GM12878 (cell line): ENCODE results near the gene MYLIP. TPM values are rescaled to one million over a fixed set of nuclear protein-coding genes. Genes with fewer than 3 reads are reported as not detected.

Experiments
- ATAC-seq: fragments of 200-7000 bp; cut with Tn5 transposase; 3 replicates; pipeline ENCODE4 v1.9.1; 2020; ENCODE audit warnings: mild to moderate bottlenecking, moderate library complexity
- BruUV-seq: library from RNA; stranded (reverse); fragments of 400-500 nt; replicated peaks from 2 replicates; lab custom pipeline; 2021; lab: Mats Ljungman, UMichigan
- CTCF ChIA-PET: fragments of 300-600 bp; sonication (Branson Sonifier 250); formaldehyde crosslinking; extraction: SDS; loops from one replicate; lab custom pipeline; 2021; ENCODE audit warnings: inconsistent platforms; lab: Yijun Ruan, JAX
- POLR2A ChIA-PET: fragments of 350-600 bp; formaldehyde crosslinking; extraction: SDS; loops from one replicate; lab custom pipeline; 2021; ENCODE audit warnings: inconsistent platforms; lab: Charles Lee
- RAD21 ChIA-PET: fragments of 300-600 bp; sonication (Branson Sonifier 250); formaldehyde crosslinking; loops from one replicate; lab custom pipeline; 2023; ENCODE audit warnings: antibody characterized with exemption; ENCODE audit not compliant: unreplicated experiment; lab: Charles Lee
- SMC1A ChIA-PET: fragments of 300-600 bp; sonication (Branson Sonifier 250); formaldehyde crosslinking; loops from one replicate; lab custom pipeline; 2023; ENCODE audit not compliant: unreplicated experiment, uncharacterized antibody; lab: Charles Lee
- DNase-seq: peaks from one replicate; pipeline ENCODE4 v3.0.0-alpha.2; 2011; ENCODE audit warnings: low read depth, low spot score
- FAIRE-seq: peaks from 3 replicates; lab custom pipeline; 2011; peaks lifted over from hg19 to GRCh38; lab: Jason Lieb, UNC
- H2AFZ ChIP-seq: 2 replicates; pipeline ENCODE4 v1.6.0; 2011; ENCODE audit warnings: low read depth, low read length, control low read depth; ENCODE audit not compliant: control insufficient read depth
- H3K27ac ChIP-seq: 2 replicates; pipeline ENCODE4 v1.5.1; 2011; ENCODE audit warnings: control low read depth; ENCODE audit not compliant: control insufficient read depth, insufficient read depth
- H3K27me3 ChIP-seq, 2 experiments: replicated peaks in 1 of 2; 2 replicates each; pipeline versions ENCODE4 v1.6.0 to v1.6.1; 2011; ENCODE audit warnings: low read length in 1 of 2; ENCODE audit not compliant: control insufficient read depth in 2 of 2, insufficient read depth in 2 of 2
- H3K36me3 ChIP-seq, 2 experiments: 2 replicates each; pipeline ENCODE4 v1.5.1; 2011; ENCODE audit warnings: low read length in 1 of 2; ENCODE audit not compliant: control insufficient read depth in 2 of 2, insufficient read depth in 2 of 2
- H3K4me1 ChIP-seq: 2 replicates; pipeline ENCODE4 v1.6.1; 2011; ENCODE audit warnings: mild to moderate bottlenecking, low read length, moderate library complexity, mixed read lengths; ENCODE audit not compliant: control insufficient read depth, insufficient read depth
- H3K4me2 ChIP-seq: 2 replicates; pipeline ENCODE4 v1.6.0; 2011; ENCODE audit warnings: control low read depth; ENCODE audit not compliant: control insufficient read depth, insufficient read depth
- H3K4me3 ChIP-seq: fragments of 200-600 bp; sonication (generic); 2 replicates; pipeline ENCODE4 v1.5.1; 2016
- H3K79me2 ChIP-seq: 2 replicates; pipeline ENCODE4 v1.6.0; 2011; ENCODE audit warnings: low read length; ENCODE audit not compliant: control insufficient read depth, insufficient read depth
- H3K9ac ChIP-seq: 2 replicates; pipeline ENCODE4 v1.8.0; 2011; ENCODE audit warnings: low read length, control low read depth, mixed read lengths; ENCODE audit not compliant: control insufficient read depth, insufficient read depth
- H3K9me3 ChIP-seq: replicated peaks from 3 replicates; pipeline ENCODE4 v1.5.1; 2011; ENCODE audit warnings: mild to moderate bottlenecking, low read length; ENCODE audit not compliant: control insufficient read depth, insufficient read depth
- H4K20me1 ChIP-seq: 2 replicates; pipeline ENCODE4 v1.6.0; 2011; ENCODE audit not compliant: control insufficient read depth, insufficient read depth
- ASH2L ChIP-seq: fragments of 300-600, 200-600 bp; sonication (generic); IDR thresholded peaks from 2 replicates; pipeline ENCODE4 v1.6.1; 2017; ENCODE audit warnings: low read depth, mild to moderate bottlenecking, borderline replicate concordance
- ATF7 ChIP-seq: fragments of 450-650 bp; IDR thresholded peaks from 2 replicates; pipeline ENCODE4 v1.6.1; 2016; ENCODE audit warnings: low read depth, mild to moderate bottlenecking
- CREM ChIP-seq: IDR thresholded peaks from 2 replicates; pipeline ENCODE4 v1.6.1; 2014; ENCODE audit warnings: antibody characterized with exemption, low read depth
- ETV6 ChIP-seq, 2 experiments: fragments of 450-650 bp in 1 of 2; IDR thresholded peaks in 1 of 2; conservative IDR thresholded peaks in 1 of 2; 2 replicates each; pipeline ENCODE4 v1.6.1; 2014; ENCODE audit warnings: antibody characterized with exemption in 1 of 2, borderline replicate concordance in 1 of 2, low read depth in 1 of 2, mild to moderate bottlenecking in 1 of 2, moderate library complexity in 1 of 2
- EZH2 ChIP-seq: IDR thresholded peaks from 2 replicates; pipeline ENCODE4 v1.6.1; 2012; ENCODE audit warnings: low read depth, mild to moderate bottlenecking, control low read depth, inconsistent platforms, low read length, borderline replicate concordance; ENCODE audit not compliant: control insufficient read depth
- HDAC2 ChIP-seq: fragments of 200-600 bp; sonication (generic); IDR thresholded peaks from 2 replicates; pipeline ENCODE4 v1.6.1; 2017
- IKZF1 ChIP-seq: fragments of 450-650 bp; conservative IDR thresholded peaks from 2 replicates; pipeline ENCODE4 v1.6.1; 2017; ENCODE audit warnings: antibody characterized with exemption, mild to moderate bottlenecking
- JUNB ChIP-seq: IDR thresholded peaks from 2 replicates; pipeline ENCODE4 v1.6.1; 2016; ENCODE audit warnings: antibody characterized with exemption, mild to moderate bottlenecking
- MEF2A ChIP-seq: IDR thresholded peaks from 2 replicates; pipeline ENCODE4 v1.6.1; 2011; ENCODE audit warnings: low read depth, mild to moderate bottlenecking, low read length, moderate library complexity; ENCODE audit not compliant: insufficient read depth
- MTA2 ChIP-seq: fragments of 450-650 bp; IDR thresholded peaks from 2 replicates; pipeline ENCODE4 v1.6.1; 2016; ENCODE audit warnings: low read depth, mild to moderate bottlenecking, moderate library complexity
- NFIC ChIP-seq: IDR thresholded peaks from 2 replicates; pipeline ENCODE4 v1.6.1; 2012; ENCODE audit warnings: low read depth, mild to moderate bottlenecking, inconsistent platforms, low read length, moderate library complexity
- POLR2A ChIP-seq: IDR thresholded peaks from 2 replicates; pipeline ENCODE4 v1.6.1; 2011; ENCODE audit warnings: low read depth, mild to moderate bottlenecking, low read length
- RUNX3 ChIP-seq: IDR thresholded peaks from 2 replicates; pipeline ENCODE4 v1.6.1; 2012; ENCODE audit warnings: low read length, inconsistent platforms
- TAF1 ChIP-seq: IDR thresholded peaks from 2 replicates; pipeline ENCODE4 v1.6.1; 2011; ENCODE audit warnings: mild to moderate bottlenecking, low read depth, low read length, borderline replicate concordance
- TCF7 ChIP-seq: IDR thresholded peaks from 2 replicates; pipeline ENCODE4 v1.6.1; 2014; ENCODE audit warnings: antibody characterized with exemption, borderline replicate concordance
- WRNIP1 ChIP-seq: IDR thresholded peaks from 2 replicates; pipeline ENCODE4 v1.6.1; 2011; ENCODE audit warnings: low read depth, low read length, improper control_type of control experiment, borderline replicate concordance
- ZBED1 ChIP-seq: IDR thresholded peaks from 2 replicates; pipeline ENCODE4 v1.6.1; 2016; ENCODE audit warnings: borderline replicate concordance
- ZNF217 ChIP-seq: fragments of 450-650 bp; IDR thresholded peaks from 2 replicates; pipeline ENCODE4 v1.6.1; 2017; ENCODE audit warnings: antibody characterized with exemption, mild to moderate bottlenecking
- ZSCAN29 ChIP-seq: fragments of 450-650 bp; IDR thresholded peaks from 2 replicates; pipeline ENCODE4 v1.6.1; 2017; ENCODE audit warnings: mild to moderate bottlenecking, moderate library complexity
- WGBS: methylation state at CpG from one replicate; pipeline ENCODE4 v1.1.6; 2016; ENCODE audit warnings: low lambda C conversion rate; ENCODE audit not compliant: insufficient replicate concordance, insufficient coverage; ENCODE audit errors: missing lambda C conversion rate; 5-methylcytosine and 5-hydroxymethylcytosine counted together
- in situ Hi-C: fragments of 300-500 bp; cut with MboI; formaldehyde crosslinking; loops from 9 replicates; pipeline ENCODE4 v1.14.3; 2018; ENCODE audit warnings: mixed read lengths
- intact Hi-C: fragments of 100-400 bp; cut with micrococcal nuclease; formaldehyde crosslinking; loops from one replicate; pipeline ENCODE4 v1.14.2; 2022; ENCODE audit not compliant: unreplicated experiment
- polyA plus RNA-seq, 11 experiments: library from polyadenylated mRNA; depleted of rRNA in 4 of 11; unstranded in 6 of 11; stranded (reverse) in 5 of 11; fragments of >200 nt; fragmentation: Nextera tagmentation in 4 of 11; fragmentation: Illumina TruSeq in 1 of 11; extraction: Ambion mirVana in 4 of 11; extraction: Trizol in 1 of 11; gene quantifications; 1 replicate in 1 of 11; 2 replicates in 10 of 11; pipeline versions ENCODE4 v1.2.1 to v1.2.3, GENCODE V29; 2011 to 2016; ENCODE audit warnings: inconsistent platforms in 2 of 11, missing spikeins in 2 of 11, low read depth in 1 of 11
- total RNA-seq, 4 experiments: library from RNA; depleted of rRNA in 3 of 4; stranded (reverse); fragments of >200 nt in 3 of 4; fragmentation: Illumina TruSeq in 1 of 4; extraction: Trizol in 1 of 4; gene quantifications; 2 replicates each; pipeline versions ENCODE4 v1.2.1 to v1.2.3, GENCODE V29; 2013 to 2021
- TF ChIP-seq, protein P1 (sequence below): IDR thresholded peaks from 2 replicates; pipeline ENCODE4 v1.6.1; 2012; ENCODE audit warnings: low read depth, low read length, improper control_type of control experiment
- TF ChIP-seq, protein P2 (sequence below): fragments of 450-650 bp; IDR thresholded peaks from 2 replicates; pipeline ENCODE4 v1.6.1; 2017; ENCODE audit warnings: borderline replicate concordance
- TF ChIP-seq, protein P3 (sequence below): IDR thresholded peaks from 2 replicates; pipeline ENCODE4 v1.6.1; 2012; ENCODE audit warnings: low read depth, low read length, improper control_type of control experiment

MYLIP gene
- total and polyA plus RNA-seq, 10 of the 15 experiments (the other 5 are each of a cell fraction or from before 2014, with no cell fraction given): 5.3 to 123 (median 12.5) TPM

DNA sequence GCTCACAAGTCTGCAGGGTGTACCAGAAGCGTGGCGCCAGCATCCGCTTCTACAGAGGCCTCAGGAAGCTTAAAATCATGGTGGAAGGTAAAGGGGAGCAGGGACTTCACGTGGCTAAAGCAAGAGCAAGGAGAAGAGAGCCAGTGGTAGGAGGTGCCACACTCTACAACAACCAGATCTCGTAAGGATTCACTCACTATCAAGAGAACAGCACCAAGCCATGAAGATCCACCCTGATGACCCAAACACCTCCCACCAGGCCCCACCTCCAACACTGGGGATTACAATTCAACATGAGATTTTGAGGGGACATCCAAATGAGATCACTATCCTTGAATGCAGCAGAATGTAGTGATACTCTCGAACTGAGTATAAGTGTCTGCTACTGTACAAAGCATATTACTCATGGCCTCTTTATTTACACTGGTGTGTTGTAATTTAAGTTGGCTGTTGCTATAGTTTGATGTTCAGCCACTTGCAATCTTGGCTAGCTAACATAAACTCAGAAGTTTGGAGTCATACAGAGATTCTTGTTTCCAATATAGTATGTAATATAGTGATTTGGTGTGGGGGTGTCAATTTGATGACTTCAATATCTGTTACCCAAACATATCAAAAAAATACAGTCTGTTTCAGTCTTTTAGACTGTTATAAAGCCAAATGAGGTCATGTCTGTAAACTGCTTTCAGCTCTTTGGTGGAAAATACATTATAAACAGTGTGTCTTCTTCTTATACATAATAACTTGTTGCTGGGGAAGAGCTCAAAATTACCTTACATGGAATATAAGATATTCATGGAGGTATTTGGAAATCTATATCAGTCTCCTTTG, 39.4 kb upstream of the MYLIP start:
- H3K9ac ChIP-seq: no peak overlapping the region
- no peak overlapping the region for H3K27ac ChIP-seq
- H3K79me2 ChIP-seq: no peaks in the 10 kb centered on the region
- H3K4me2 ChIP-seq: no peak overlapping the region
- peak; percentile 51 for ATAC-seq
- H2AFZ ChIP-seq: no peak overlapping the region
- SMC1A ChIA-PET: interaction anchor here (0.8 to 1.6 kb wide), 6 partner anchors 8 to 135 kb away, joined by 3 to 5 read pairs (median 4); partner anchors contain the start of gene MYLIP
- no peaks in the 10 kb centered on the region for H3K27me3 ChIP-seq
- H3K4me3 ChIP-seq: no peak overlapping the region
- no peak for DNase-seq
- H3K9me3 ChIP-seq: no peaks in the 10 kb centered on the region
- WGBS: 54% methylated on average over 6 of the region's 6 CpGs
- TF ChIP-seq, protein P1, sequence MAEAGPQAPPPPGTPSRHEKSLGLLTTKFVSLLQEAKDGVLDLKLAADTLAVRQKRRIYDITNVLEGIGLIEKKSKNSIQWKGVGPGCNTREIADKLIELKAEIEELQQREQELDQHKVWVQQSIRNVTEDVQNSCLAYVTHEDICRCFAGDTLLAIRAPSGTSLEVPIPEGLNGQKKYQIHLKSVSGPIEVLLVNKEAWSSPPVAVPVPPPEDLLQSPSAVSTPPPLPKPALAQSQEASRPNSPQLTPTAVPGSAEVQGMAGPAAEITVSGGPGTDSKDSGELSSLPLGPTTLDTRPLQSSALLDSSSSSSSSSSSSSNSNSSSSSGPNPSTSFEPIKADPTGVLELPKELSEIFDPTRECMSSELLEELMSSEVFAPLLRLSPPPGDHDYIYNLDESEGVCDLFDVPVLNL: no peak
- peak; percentile 66; the same call in 1 of the 2 replicates for TF ChIP-seq CREM
- no peak for TF ChIP-seq ASH2L
- no peak for TF ChIP-seq MTA2
- TF ChIP-seq ZNF217: no peak
- TF ChIP-seq ETV6 (conservative IDR thresholded peaks at IDR 0.05 in 1 of 2, IDR thresholded peaks at IDR 0.05 in 1 of 2; ENCODE audit: borderline replicate concordance in 1 of 2, low read depth in 1 of 2): no peak
- no peak for TF ChIP-seq WRNIP1
- TF ChIP-seq POLR2A: no peak
- TF ChIP-seq, protein P2, sequence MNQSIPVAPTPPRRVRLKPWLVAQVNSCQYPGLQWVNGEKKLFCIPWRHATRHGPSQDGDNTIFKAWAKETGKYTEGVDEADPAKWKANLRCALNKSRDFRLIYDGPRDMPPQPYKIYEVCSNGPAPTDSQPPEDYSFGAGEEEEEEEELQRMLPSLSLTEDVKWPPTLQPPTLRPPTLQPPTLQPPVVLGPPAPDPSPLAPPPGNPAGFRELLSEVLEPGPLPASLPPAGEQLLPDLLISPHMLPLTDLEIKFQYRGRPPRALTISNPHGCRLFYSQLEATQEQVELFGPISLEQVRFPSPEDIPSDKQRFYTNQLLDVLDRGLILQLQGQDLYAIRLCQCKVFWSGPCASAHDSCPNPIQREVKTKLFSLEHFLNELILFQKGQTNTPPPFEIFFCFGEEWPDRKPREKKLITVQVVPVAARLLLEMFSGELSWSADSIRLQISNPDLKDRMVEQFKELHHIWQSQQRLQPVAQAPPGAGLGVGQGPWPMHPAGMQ: no peak
- peak; percentile 9; the same call in 1 of the 2 replicates for TF ChIP-seq NFIC
- TF ChIP-seq IKZF1: no peak
- TF ChIP-seq TCF7: 0 out of 2 replicates have a peak, but pooled peaks have one; percentile 17
- no peak for TF ChIP-seq MEF2A
- TF ChIP-seq, protein P3, sequence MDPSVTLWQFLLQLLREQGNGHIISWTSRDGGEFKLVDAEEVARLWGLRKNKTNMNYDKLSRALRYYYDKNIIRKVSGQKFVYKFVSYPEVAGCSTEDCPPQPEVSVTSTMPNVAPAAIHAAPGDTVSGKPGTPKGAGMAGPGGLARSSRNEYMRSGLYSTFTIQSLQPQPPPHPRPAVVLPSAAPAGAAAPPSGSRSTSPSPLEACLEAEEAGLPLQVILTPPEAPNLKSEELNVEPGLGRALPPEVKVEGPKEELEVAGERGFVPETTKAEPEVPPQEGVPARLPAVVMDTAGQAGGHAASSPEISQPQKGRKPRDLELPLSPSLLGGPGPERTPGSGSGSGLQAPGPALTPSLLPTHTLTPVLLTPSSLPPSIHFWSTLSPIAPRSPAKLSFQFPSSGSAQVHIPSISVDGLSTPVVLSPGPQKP: no peak
- TF ChIP-seq TAF1: no peak
- TF ChIP-seq ZBED1: peak; percentile 63; the same call in 1 of the 2 replicates
- no peak for TF ChIP-seq EZH2
- peak; percentile 92 for TF ChIP-seq JUNB
- no peak for TF ChIP-seq ZSCAN29
- no peak for TF ChIP-seq HDAC2
- TF ChIP-seq ATF7: no peak
- peak; percentile 31; the same call in 1 of the 2 replicates for TF ChIP-seq RUNX3
- TF ChIP-seq, all 136 proteins: peak for 6
- H4K20me1 ChIP-seq: no peaks in the 10 kb centered on the region
- in situ Hi-C loops (no loop called here), intact Hi-C loops (no loop called here)
- ChIA-PET CTCF (interaction anchor here (0.6 to 1.4 kb wide), 3 partner anchors 8 to 186 kb away, joined by 3 to 4 read pairs (median 4); no protein-coding TSS in a partner anchor), POLR2A (no interaction called here), RAD21 (no interaction called here)
- no peak for FAIRE-seq
- no peaks in the 10 kb centered on the region for H3K4me1 ChIP-seq
- BruUV-seq: no TSS peak
- no peaks in the 10 kb centered on the region for H3K36me3 ChIP-seq
